ENCODE data around the gene GBF1. TPM values are rescaled to one million over a fixed set of nuclear protein-coding genes. Genes with fewer than 3 reads are reported as not detected.
A peak's percentile ranks its signal among the peaks of the same experiment; 100 is the strongest.

GBF1 gene
- total and polyA plus RNA-seq, 2 of the 13 experiments (the other 11 are each of a cell fraction or from before 2014, with no cell fraction given), result 17.1 to 21.9 TPM

- H4K20me1 ChIP-seq (ENCODE audit: insufficient read depth, low read length), result no peaks in the 10 kb centered on the region; the same call in 1 of the 2 replicates
- 10% methylated on average over 2 of the region's 9 CpGs for WGBS (ENCODE audit: low lambda C conversion rate)
- no peak for FAIRE-seq
- no peak for ATAC-seq
- intact Hi-C loops (cut with micrococcal nuclease; ENCODE audit: unreplicated experiment) (no loop called here), in situ Hi-C loops (cut with HindIII; ENCODE audit: extremely low pct_ligation_motif_present, low pct_unique_long_range_greater_than_20kb) (no loop called here)
- H3K36me3 ChIP-seq (replicated peaks in 1 of 2; ENCODE audit: control insufficient read depth in 1 of 2, insufficient read depth in 2 of 2, low read length in 2 of 2), result no peaks in the 10 kb centered on the region
- TF ChIP-seq, protein P1, sequence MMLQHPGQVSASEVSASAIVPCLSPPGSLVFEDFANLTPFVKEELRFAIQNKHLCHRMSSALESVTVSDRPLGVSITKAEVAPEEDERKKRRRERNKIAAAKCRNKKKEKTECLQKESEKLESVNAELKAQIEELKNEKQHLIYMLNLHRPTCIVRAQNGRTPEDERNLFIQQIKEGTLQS (CRISPR knock-in tag; IDR thresholded peaks at IDR 0.05), result no peak
- TF ChIP-seq ZNF260 (CRISPR knock-in tag; IDR thresholded peaks at IDR 0.05; ENCODE audit: borderline replicate concordance, low read depth) (no peak), GABPA (IDR thresholded peaks at IDR 0.05; ENCODE audit: low read depth, low read length) (no peak), GABPA (CRISPR knock-in tag; IDR thresholded peaks at IDR 0.05; ENCODE audit: low read depth) (0 out of 2 replicates have a peak, but pooled peaks have one; percentile 15), ZNF720 (CRISPR knock-in tag; IDR thresholded peaks at IDR 0.05) (no peak)
- TF ChIP-seq, protein P2, sequence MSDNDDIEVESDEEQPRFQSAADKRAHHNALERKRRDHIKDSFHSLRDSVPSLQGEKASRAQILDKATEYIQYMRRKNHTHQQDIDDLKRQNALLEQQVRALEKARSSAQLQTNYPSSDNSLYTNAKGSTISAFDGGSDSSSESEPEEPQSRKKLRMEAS (IDR thresholded peaks at IDR 0.05), result no peak
- no peak overlapping the region for H3K9ac ChIP-seq (ENCODE audit: insufficient read depth, low read depth, low read length)
- no peak overlapping the region for H2AFZ ChIP-seq (ENCODE audit: low read length)
- no peak for DNase-seq (ENCODE audit: low spot score)
- no peaks in the 10 kb centered on the region for H3K9me3 ChIP-seq (ENCODE audit: low read length)
- H3K27me3 ChIP-seq (ENCODE audit: control insufficient read depth in 1 of 2, insufficient read depth in 2 of 2, low read length in 2 of 2), result peaks cover 13 to 50% of the 10 kb centered on the region in 2 experiments
- H3K4me3 ChIP-seq (replicated peaks in 1 of 3; ENCODE audit: insufficient read depth in 1 of 3, low read depth in 2 of 3, low read length in 3 of 3), result no peak overlapping the region
- CTCF ChIA-PET (ENCODE audit: low intra/inter-chr PET ratio, low total read pairs), result no interaction called here
- BruUV-seq (replicated peaks), result no TSS peak
- H3K27ac ChIP-seq (ENCODE audit: extremely low read length, insufficient read depth, low read length), result no peak overlapping the region
- peaks cover 18% of the 10 kb centered on the region for H3K4me1 ChIP-seq (ENCODE audit: insufficient read depth, low read length)
- POLR2A ChIA-PET, result no interaction called here
- no peaks in the 10 kb centered on the region for H3K79me2 ChIP-seq (ENCODE audit: insufficient read depth, low read length)
- no peak overlapping the region for H3K4me2 ChIP-seq (ENCODE audit: low read depth, low read length)
Measured at GRCh38 chr10:102416283-102416682, 171.0 kb downstream of the GBF1 start.

- CTCF ChIA-PET (ENCODE audit: low intra/inter-chr PET ratio, low total read pairs), result no interaction called here
- Histone ChIP-seq H3K36me3 (replicated peaks in 1 of 2; ENCODE audit: control insufficient read depth in 1 of 2, insufficient read depth in 2 of 2, low read length in 2 of 2) (no peaks in the 10 kb centered on the region), H3K4me1 (ENCODE audit: insufficient read depth, low read length) (peaks cover 18% of the 10 kb centered on the region), H3K27ac (ENCODE audit: extremely low read length, insufficient read depth, low read length) (no peak overlapping the region), H3K4me2 (ENCODE audit: low read depth, low read length) (no peak overlapping the region), H4K20me1 (ENCODE audit: insufficient read depth, low read length) (no peaks in the 10 kb centered on the region; the same call in 1 of the 2 replicates), H2AFZ (ENCODE audit: low read length) (no peak overlapping the region), H3K27me3 (ENCODE audit: control insufficient read depth in 1 of 2, insufficient read depth in 2 of 2, low read length in 2 of 2) (peaks cover 13 to 46% of the 10 kb centered on the region in 2 experiments), H3K79me2 (ENCODE audit: insufficient read depth, low read length) (no peaks in the 10 kb centered on the region), H3K4me3 (replicated peaks in 1 of 3; ENCODE audit: insufficient read depth in 1 of 3, low read depth in 2 of 3, low read length in 3 of 3) (no peak overlapping the region), H3K9ac (ENCODE audit: insufficient read depth, low read depth, low read length) (no peak overlapping the region), H3K9me3 (ENCODE audit: low read length) (no peaks in the 10 kb centered on the region)
- POLR2A ChIA-PET, result no interaction called here
- DNase-seq (ENCODE audit: low spot score), result no peak
- ATAC-seq, result no peak
- no TSS peak for BruUV-seq (replicated peaks)
- 36% methylated on average over 13 of the region's 20 CpGs for WGBS (ENCODE audit: low lambda C conversion rate)
- in situ Hi-C loops (cut with HindIII; ENCODE audit: extremely low pct_ligation_motif_present, low pct_unique_long_range_greater_than_20kb) (no loop called here), intact Hi-C loops (cut with micrococcal nuclease; ENCODE audit: unreplicated experiment) (no loop called here)
- FAIRE-seq, result no peak
- TF ChIP-seq, protein P3, sequence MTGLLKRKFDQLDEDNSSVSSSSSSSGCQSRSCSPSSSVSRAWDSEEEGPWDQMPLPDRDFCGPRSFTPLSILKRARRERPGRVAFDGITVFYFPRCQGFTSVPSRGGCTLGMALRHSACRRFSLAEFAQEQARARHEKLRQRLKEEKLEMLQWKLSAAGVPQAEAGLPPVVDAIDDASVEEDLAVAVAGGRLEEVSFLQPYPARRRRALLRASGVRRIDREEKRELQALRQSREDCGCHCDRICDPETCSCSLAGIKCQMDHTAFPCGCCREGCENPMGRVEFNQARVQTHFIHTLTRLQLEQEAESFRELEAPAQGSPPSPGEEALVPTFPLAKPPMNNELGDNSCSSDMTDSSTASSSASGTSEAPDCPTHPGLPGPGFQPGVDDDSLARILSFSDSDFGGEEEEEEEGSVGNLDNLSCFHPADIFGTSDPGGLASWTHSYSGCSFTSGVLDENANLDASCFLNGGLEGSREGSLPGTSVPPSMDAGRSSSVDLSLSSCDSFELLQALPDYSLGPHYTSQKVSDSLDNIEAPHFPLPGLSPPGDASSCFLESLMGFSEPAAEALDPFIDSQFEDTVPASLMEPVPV (CRISPR knock-in tag; IDR thresholded peaks at IDR 0.05), result no peak
- no peak for TF ChIP-seq KDM6A (CRISPR knock-in tag; IDR thresholded peaks at IDR 0.05; ENCODE audit: low read depth)
- TF ChIP-seq, protein P4, sequence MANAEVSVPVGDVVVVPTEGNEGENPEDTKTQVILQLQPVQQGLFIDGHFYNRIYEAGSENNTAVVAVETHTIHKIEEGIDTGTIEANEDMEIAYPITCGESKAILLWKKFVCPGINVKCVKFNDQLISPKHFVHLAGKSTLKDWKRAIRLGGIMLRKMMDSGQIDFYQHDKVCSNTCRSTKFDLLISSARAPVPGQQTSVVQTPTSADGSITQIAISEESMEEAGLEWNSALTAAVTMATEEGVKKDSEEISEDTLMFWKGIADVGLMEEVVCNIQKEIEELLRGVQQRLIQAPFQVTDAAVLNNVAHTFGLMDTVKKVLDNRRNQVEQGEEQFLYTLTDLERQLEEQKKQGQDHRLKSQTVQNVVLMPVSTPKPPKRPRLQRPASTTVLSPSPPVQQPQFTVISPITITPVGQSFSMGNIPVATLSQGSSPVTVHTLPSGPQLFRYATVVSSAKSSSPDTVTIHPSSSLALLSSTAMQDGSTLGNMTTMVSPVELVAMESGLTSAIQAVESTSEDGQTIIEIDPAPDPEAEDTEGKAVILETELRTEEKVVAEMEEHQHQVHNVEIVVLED (CRISPR knock-in tag; IDR thresholded peaks at IDR 0.05; ENCODE audit: borderline replicate concordance), result no peak
- TF ChIP-seq, protein P5, sequence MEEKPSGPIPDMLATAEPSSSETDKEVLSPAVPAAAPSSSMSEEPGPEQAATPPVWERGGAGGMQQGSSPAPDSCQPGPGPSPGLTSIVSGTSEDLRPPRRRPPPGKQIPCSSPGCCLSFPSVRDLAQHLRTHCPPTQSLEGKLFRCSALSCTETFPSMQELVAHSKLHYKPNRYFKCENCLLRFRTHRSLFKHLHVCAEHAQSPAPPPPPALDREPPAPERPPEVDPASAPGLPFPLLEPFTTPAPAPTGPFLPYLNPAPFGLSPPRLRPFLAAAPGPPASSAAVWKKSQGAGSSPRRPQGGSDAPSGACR (CRISPR knock-in tag; IDR thresholded peaks at IDR 0.05), result no peak
- TF ChIP-seq ZNF713 (CRISPR knock-in tag; IDR thresholded peaks at IDR 0.05), result no peak
- no peak for TF ChIP-seq ZFP62 (CRISPR knock-in tag; IDR thresholded peaks at IDR 0.05)
- TF ChIP-seq SKI (IDR thresholded peaks at IDR 0.05; ENCODE audit: partially characterized antibody), result no peak
- TF ChIP-seq GATAD1 (CRISPR knock-in tag; IDR thresholded peaks at IDR 0.05), result no peak
- TF ChIP-seq SMYD3 (CRISPR knock-in tag; IDR thresholded peaks at IDR 0.05), result no peak
- no peak for TF ChIP-seq KLF11 (CRISPR knock-in tag; IDR thresholded peaks at IDR 0.05)
- no peak for TF ChIP-seq ZNF460 (CRISPR knock-in tag; IDR thresholded peaks at IDR 0.05; ENCODE audit: borderline replicate concordance)
Measured at GRCh38 chr10:102416695-102417094, 171.4 kb downstream of the GBF1 start.
